Measurements from ENCODE around the gene KIRREL3. TPM values are rescaled to one million over a fixed set of nuclear protein-coding genes. Genes with fewer than 3 reads are reported as not detected.

Gene KIRREL3
- polyA plus RNA-seq, 1 of the 3 experiments (the other 2 are of a cell fraction): 3.7 TPM

DNA sequence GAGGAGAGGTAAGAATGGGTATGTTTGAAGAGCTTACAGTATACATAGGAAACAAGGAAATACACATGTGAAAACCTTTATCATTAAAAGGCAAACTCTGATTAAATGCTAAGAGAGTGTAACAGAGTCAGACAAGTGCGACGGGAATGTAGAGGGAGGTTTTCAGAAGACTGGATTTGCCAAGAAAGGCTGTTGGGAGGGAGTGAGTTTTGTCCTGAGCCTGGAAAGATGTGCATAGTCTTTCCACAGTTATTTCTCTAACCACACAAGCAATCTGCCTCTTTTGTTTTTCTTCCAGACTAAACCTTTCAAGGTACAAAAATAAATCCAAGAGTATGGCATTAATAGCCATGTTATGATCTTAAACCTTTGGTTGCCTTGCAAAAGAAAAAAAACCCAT is 170.9 kb downstream of the KIRREL3 start:
- no peaks in the 10 kb centered on the region for H3K27me3 ChIP-seq (ENCODE audit: insufficient read depth)
- DNase-seq: no peak

DNA sequence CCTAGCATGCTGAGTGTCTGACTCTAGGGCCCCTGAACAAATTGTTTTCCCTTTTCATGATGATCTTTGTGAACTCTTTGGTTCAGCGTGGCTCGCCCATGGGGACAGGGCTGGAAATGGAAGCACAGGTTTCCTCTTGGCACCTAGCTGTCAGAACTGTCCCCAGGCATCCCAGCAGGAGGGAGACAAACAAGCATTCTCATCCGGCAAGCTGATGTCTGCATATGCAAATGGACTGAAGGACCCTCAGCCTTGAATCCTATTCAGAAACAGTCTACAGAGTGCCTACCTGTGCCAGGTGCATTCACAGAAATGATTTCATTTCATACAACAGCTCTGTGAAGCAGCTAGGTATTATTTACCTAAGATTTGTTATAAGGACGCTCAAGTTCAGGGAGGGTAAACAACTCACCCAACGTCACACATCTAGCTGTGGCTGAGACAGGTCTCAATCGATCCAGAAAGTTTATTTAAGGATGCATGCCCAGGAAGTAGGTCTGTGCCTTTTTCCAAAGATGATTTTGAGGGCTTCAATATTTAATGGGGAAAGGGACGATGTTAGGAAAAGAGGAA is 176.4 kb downstream of the KIRREL3 start:
- H2AFZ ChIP-seq (ENCODE audit: low read depth): no peak overlapping the region
- no peak for TF ChIP-seq SIN3A (IDR thresholded peaks at IDR 0.05; ENCODE audit: borderline replicate concordance, low read depth, low read length)
- WGBS (ENCODE audit: low lambda C conversion rate): 86% methylated on average over 7 of the region's 7 CpGs
- no peaks in the 10 kb centered on the region for H3K9me3 ChIP-seq
- no peaks in the 10 kb centered on the region for H3K9me2 ChIP-seq
- no peak overlapping the region for H3K27ac ChIP-seq (ENCODE audit: low read depth in 2 of 2, low read length in 1 of 2)
- H3F3A ChIP-seq (replicated peaks; ENCODE audit: insufficient read depth): no peaks in the 10 kb centered on the region
- no peak overlapping the region for H3K9ac ChIP-seq
- H3K4me1 ChIP-seq (ENCODE audit: control insufficient read depth in 1 of 2, insufficient read depth in 2 of 2, low read depth in 1 of 2, low read length in 1 of 2): no peaks in the 10 kb centered on the region; a peak in 1 of 4 replicates
- H3K4me2 ChIP-seq: no peak overlapping the region
- H3K27me3 ChIP-seq (ENCODE audit: insufficient read depth): no peaks in the 10 kb centered on the region
- ChIA-PET CTCF (interaction anchor here (1.0 kb wide), 1 partner anchor 166 kb away, joined by 4 read pairs; no protein-coding TSS in a partner anchor), POLR2A (no interaction called here)
- no peak for DNase-seq
- no peak overlapping the region for H3K4me3 ChIP-seq (ENCODE audit: low read depth in 2 of 2, low read length in 1 of 2)
- H3K79me2 ChIP-seq (ENCODE audit: insufficient read depth): no peaks in the 10 kb centered on the region
- H3K36me3 ChIP-seq (replicated peaks in 1 of 2; ENCODE audit: control insufficient read depth in 1 of 2, insufficient read depth in 2 of 2, low read length in 1 of 2): no peaks in the 10 kb centered on the region
- H4K20me1 ChIP-seq (ENCODE audit: insufficient read depth): no peaks in the 10 kb centered on the region

More for the DNA sequence above, 170.9 kb downstream of the KIRREL3 start:
- Histone ChIP-seq H3K79me2 (ENCODE audit: insufficient read depth) (no peaks in the 10 kb centered on the region), H3K4me1 (ENCODE audit: control insufficient read depth in 1 of 2, insufficient read depth in 2 of 2, low read depth in 1 of 2, low read length in 1 of 2) (peaks cover 8 to 11% of the 10 kb centered on the region in 2 experiments; a peak in 3 of 4 replicates), H3K9ac (no peak overlapping the region), H3K9me2 (no peaks in the 10 kb centered on the region), H3K36me3 (replicated peaks in 1 of 2; ENCODE audit: control insufficient read depth in 1 of 2, insufficient read depth in 2 of 2, low read length in 1 of 2) (no peaks in the 10 kb centered on the region), H4K20me1 (ENCODE audit: insufficient read depth) (no peaks in the 10 kb centered on the region), H3F3A (replicated peaks; ENCODE audit: insufficient read depth) (peaks cover 3% of the 10 kb centered on the region), H3K4me3 (ENCODE audit: low read depth in 2 of 2, low read length in 1 of 2) (no peak overlapping the region), H3K9me3 (no peaks in the 10 kb centered on the region), H3K27ac (ENCODE audit: low read depth in 2 of 2, low read length in 1 of 2) (no peak overlapping the region), H2AFZ (ENCODE audit: low read depth) (no peak overlapping the region), H3K4me2 (no peak overlapping the region)
- POLR2A ChIA-PET: no interaction called here
- CTCF ChIA-PET: interaction anchor here (0.6 to 2.8 kb wide), 2 partner anchors 161 to 166 kb away, joined by 3 to 8 read pairs; no protein-coding TSS in a partner anchor
- 95% methylated on average over 2 of the region's 2 CpGs for WGBS (ENCODE audit: low lambda C conversion rate)
- no peak for TF ChIP-seq NFIC (IDR thresholded peaks at IDR 0.05; ENCODE audit: borderline replicate concordance)
- no peak for TF ChIP-seq TCF12 (IDR thresholded peaks at IDR 0.05)
- TF ChIP-seq, protein P1, sequence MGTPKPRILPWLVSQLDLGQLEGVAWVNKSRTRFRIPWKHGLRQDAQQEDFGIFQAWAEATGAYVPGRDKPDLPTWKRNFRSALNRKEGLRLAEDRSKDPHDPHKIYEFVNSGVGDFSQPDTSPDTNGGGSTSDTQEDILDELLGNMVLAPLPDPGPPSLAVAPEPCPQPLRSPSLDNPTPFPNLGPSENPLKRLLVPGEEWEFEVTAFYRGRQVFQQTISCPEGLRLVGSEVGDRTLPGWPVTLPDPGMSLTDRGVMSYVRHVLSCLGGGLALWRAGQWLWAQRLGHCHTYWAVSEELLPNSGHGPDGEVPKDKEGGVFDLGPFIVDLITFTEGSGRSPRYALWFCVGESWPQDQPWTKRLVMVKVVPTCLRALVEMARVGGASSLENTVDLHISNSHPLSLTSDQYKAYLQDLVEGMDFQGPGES (IDR thresholded peaks at IDR 0.05; ENCODE audit: low read depth, low read length): no peak
- TF ChIP-seq EP300 (IDR thresholded peaks at IDR 0.05; ENCODE audit: borderline replicate concordance in 1 of 2, low read depth in 1 of 2, low read length in 1 of 2): no peak
- TF ChIP-seq, protein P2, sequence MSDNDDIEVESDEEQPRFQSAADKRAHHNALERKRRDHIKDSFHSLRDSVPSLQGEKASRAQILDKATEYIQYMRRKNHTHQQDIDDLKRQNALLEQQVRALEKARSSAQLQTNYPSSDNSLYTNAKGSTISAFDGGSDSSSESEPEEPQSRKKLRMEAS (IDR thresholded peaks at IDR 0.05; ENCODE audit: low read depth): no peak
- TF ChIP-seq RFX5 (IDR thresholded peaks at IDR 0.05; ENCODE audit: low read length): no peak
- TF ChIP-seq, protein P3, sequence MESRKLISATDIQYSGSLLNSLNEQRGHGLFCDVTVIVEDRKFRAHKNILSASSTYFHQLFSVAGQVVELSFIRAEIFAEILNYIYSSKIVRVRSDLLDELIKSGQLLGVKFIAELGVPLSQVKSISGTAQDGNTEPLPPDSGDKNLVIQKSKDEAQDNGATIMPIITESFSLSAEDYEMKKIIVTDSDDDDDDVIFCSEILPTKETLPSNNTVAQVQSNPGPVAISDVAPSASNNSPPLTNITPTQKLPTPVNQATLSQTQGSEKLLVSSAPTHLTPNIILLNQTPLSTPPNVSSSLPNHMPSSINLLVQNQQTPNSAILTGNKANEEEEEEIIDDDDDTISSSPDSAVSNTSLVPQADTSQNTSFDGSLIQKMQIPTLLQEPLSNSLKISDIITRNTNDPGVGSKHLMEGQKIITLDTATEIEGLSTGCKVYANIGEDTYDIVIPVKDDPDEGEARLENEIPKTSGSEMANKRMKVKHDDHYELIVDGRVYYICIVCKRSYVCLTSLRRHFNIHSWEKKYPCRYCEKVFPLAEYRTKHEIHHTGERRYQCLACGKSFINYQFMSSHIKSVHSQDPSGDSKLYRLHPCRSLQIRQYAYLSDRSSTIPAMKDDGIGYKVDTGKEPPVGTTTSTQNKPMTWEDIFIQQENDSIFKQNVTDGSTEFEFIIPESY (IDR thresholded peaks at IDR 0.05; ENCODE audit: borderline replicate concordance, low read depth): no peak
- TF ChIP-seq, protein P4, sequence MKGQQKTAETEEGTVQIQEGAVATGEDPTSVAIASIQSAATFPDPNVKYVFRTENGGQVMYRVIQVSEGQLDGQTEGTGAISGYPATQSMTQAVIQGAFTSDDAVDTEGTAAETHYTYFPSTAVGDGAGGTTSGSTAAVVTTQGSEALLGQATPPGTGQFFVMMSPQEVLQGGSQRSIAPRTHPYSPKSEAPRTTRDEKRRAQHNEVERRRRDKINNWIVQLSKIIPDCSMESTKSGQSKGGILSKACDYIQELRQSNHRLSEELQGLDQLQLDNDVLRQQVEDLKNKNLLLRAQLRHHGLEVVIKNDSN (IDR thresholded peaks at IDR 0.05; ENCODE audit: borderline replicate concordance, low read depth): no peak
- TF ChIP-seq TEAD4 (IDR thresholded peaks at IDR 0.05; ENCODE audit: borderline replicate concordance, insufficient read depth): no peak
- TF ChIP-seq FOSL2 (IDR thresholded peaks at IDR 0.05; ENCODE audit: borderline replicate concordance, low read depth): no peak
- TF ChIP-seq NRF1 (IDR thresholded peaks at IDR 0.05; ENCODE audit: low read depth, low read length): no peak
- TF ChIP-seq SIN3A (IDR thresholded peaks at IDR 0.05; ENCODE audit: borderline replicate concordance, low read depth, low read length): no peak
- TF ChIP-seq GATA2 (CRISPR knock-in tag; IDR thresholded peaks at IDR 0.05): no peak

Measured in SK-N-SH (cell line).